ENCODE measurements around the gene PPM1L.
"Not testable (repeated sequence)": the region's sequence is repeated elsewhere in the genome, so short reads cannot be mapped to it uniquely, and the experiment has no call there.

The PPM1L gene

DNA sequence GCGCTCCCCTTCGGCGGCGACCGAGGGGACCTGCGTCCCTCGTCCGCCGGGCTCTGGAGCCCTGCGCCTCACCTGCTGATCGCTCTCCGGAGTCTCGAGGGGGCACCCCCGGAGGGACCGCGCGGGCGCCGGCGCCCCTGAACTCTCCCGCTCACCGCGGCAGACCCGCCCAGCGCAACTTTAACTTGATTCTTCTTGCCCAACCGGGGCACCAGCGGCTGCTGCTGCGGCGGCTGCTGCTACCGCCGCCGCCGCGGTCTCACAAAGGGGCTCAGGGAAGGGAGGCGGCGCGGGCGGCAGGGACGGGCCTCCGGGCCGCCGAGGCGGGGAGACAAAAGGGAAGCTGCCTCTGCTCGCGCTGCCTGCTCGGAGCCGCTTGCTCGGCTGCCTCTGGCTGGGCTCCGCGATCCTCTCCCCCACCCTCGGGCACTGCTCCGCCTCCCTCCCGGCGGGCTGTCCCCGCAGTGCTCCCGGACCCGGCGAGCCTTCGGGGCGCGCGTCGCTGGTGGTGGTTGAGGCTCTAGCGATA lies at the start of gene PPM1L:
Gene PPM1L, plus strand, starts transcription at position 456 of the 529 bp plus-strand sequence.
- DNase-seq = peak; percentile 63

- peak; percentile 61 for DNase-seq
Observed at GRCh38 chr3:160707187-160707794, 48.7 kb upstream of the PPM1L start.

GRCh38 chr3:160709477-160710182 lies 46.4 kb upstream of the PPM1L start:
- DNase-seq = no peak

DNA sequence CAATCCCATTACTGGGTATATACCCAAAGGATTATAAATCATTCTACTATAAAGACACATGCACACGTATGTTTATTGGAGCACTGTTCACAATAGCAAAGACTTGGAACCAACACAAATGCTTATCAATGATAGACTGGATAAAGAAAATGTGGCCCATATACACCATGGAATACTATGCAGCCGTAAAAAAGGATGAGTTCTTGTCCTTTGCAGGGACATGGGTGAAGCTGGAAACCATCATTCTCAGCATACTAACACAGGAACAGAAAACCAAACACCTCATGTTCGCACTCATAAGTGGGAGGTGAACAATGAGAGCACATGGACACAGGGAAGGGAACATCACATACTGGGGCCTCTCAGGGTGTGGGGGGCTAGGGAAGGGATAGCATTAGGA lies 42.9 kb upstream of the PPM1L start:
- not testable (repeated sequence) for DNase-seq

- DNase-seq = no peak
Observed at GRCh38 chr3:160719710-160720109, 36.3 kb upstream of the PPM1L start.

DNA sequence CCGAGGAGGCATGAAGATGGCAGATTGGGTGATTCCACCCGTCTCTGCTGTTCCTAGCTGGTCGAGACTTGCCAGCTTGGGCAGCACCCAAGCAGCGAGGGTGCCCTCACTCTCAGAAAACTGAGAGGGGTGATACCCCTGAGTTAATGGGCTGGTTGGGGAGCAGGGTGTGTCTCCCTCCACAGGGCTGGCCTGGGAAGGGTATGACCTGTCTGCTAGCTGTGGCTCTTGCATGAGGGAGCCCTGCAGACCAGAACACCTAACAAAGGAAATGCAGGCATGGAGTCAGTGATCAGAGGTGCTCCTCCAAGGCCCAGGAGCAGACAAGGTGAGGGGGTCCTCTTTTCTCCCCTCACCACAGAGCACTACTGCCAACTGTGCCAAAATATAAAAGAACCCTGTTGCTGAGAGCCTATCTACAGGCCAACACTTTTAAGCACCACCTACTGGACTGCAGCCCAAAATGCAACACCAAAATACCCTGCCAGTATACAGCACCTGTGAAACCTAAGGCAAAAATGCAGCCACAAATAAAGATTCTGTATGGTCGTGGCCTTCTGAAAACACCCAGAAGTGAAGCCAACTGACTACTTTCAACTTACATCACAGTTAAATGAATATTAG lies 35.8 kb upstream of the PPM1L start:
- DNase-seq = no peak

DNA sequence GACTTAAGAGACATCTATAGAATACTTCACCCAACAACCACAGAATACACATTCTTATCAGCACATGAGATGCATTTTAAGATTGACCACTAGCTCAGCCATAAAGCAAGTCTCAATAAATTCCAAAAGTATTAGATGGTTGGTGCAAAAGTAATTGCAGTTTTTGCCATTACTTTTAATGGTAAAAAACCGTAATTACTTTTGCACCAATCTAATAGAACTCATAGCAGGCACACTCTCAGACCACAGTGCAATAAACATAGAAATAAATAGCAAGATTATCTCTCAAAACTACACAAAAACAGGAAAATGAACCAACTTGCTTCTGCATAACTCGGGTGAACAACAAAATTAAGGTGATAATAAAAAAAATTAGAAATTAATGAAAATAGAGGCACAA lies 33.7 kb upstream of the PPM1L start:
- no peak for DNase-seq

- DNase-seq = no peak
Observed at GRCh38 chr3:160725338-160725737, 30.7 kb upstream of the PPM1L start.

- no peak for DNase-seq
Observed at GRCh38 chr3:160735826-160736225, 20.2 kb upstream of the PPM1L start.

DNA sequence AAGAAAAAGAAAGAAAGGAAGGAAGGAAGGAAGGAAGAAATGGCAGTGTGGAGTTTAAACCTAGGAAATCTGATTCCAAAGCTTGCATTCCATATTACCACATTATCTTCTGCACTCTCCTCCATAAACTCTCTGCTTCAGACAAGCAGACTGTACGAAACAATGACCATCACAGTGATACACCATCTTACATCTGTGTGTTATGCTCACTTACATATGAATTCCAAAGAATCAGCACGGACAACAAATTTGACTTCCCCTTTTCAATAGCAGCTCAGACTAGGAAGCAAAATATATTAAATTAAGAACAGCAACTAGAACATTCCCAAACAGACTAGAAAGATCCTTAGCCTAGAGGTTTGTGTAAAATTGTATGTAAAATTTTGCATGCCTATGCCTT lies 18.0 kb upstream of the PPM1L start:
- no peak for DNase-seq

GRCh38 chr3:160739079-160739478 lies 17.0 kb upstream of the PPM1L start:
- no peak for DNase-seq

DNA sequence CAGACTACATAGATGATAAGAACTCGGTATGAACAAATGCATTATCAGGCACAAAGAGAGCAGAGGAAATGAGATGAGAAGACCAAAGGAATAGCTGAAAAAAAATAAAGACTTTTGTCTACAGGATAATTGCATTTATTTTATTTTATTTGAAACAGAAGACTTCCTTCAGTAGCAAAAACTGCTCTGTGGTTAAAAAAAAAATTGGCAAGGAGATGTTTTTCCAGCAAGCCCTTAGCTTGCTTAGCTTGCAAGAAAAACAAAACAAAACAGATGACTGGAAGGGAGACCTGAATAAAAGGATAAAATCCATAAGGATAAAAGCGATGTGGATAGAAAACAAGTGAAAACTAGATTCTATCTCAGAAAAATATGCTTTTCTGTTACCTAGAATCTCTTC lies 9.1 kb upstream of the PPM1L start:
- DNase-seq = no peak

- no peak for DNase-seq
Observed at GRCh38 chr3:160747422-160747821, 8.6 kb upstream of the PPM1L start.

DNA sequence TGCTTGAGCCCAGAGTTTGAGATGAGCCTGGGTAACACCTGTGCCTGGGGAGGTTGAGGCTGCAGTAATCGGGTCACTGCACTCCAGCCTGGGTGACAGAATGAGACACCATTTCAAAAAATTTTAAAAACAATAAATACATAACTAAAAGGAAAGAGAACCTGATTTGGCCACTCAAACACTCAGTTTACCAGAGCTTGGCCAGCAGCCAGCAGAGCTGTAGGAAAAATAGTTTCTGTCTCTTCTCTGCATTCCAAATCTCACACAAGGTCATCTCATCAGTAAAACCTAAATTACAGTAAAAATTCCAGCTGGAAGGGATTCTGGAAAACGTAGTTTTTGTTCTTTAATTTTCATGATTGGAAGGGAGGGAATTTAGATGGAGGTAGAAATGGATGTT lies 7.8 kb upstream of the PPM1L start:
- DNase-seq = no peak

GRCh38 chr3:160748787-160749186 lies 7.2 kb upstream of the PPM1L start:
- no peak for DNase-seq

DNA sequence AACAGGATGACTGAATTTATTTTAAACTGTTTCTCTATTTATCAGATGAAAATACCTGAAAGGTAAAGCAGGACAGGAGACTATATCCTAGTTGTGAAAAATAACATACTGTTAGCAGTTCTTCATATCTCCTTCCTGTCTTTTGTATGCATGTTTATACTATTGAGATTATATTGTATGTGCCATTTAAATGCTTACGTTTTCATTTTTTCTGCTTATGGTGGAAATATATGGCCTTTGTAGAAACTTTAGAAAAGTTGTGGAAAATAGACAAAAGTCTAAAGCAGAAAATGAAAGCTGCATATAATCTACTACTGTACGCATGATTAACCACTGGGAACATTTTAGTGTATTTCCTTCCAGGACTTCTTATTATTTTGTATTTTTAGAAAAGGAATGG lies 2.1 kb upstream of the PPM1L start:
- no peak for DNase-seq

GRCh38 chr3:160754371-160754854 lies 1.6 kb upstream of the PPM1L start:
- peak; percentile 23 for DNase-seq

GRCh38 chr3:160754855-160755747 lies 930 bp upstream of the PPM1L start:
- peak; percentile 93 for DNase-seq

- DNase-seq = no peak
Observed at GRCh38 chr3:160757233-160758106, 1.4 kb downstream of the PPM1L start.

DNA sequence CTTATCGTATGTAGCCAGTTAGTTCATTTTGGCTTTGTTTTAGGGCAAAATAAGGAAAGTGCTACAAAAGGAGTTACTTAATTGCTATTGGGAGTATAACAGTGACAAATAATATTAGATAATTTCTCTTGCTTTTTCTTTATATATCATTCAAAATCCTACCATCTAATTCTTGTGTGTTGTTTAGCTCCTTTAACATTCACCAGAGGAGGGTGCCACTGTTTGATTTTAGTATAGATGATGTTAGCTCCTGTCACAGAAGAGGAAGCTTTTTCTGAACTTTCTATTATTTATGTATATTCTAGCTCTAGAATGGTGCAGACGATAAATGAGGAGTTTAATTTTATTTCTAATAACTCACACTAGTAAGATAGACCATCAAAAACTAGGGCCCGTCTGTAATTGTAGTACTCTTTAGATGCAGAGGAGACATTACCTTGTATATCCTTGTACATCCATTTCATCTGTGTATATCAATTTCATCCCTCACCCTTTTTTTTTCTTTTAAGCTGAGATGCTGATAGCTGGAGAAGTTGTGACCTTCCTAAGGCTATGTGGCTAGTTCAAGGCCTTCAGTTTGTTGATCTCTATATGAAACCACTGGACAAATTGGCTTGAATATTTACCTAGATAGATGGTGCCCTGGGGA lies 3.0 kb downstream of the PPM1L start:
- no peak for DNase-seq

GRCh38 chr3:160763073-160763472 lies 7.0 kb downstream of the PPM1L start:
- DNase-seq = no peak
